Measurements from ENCODE around the gene TPST1.
"Not testable (repeated sequence)": the region's sequence is repeated elsewhere in the genome, so short reads cannot be mapped to it uniquely, and the experiment has no call there.

The TPST1 gene

DNA sequence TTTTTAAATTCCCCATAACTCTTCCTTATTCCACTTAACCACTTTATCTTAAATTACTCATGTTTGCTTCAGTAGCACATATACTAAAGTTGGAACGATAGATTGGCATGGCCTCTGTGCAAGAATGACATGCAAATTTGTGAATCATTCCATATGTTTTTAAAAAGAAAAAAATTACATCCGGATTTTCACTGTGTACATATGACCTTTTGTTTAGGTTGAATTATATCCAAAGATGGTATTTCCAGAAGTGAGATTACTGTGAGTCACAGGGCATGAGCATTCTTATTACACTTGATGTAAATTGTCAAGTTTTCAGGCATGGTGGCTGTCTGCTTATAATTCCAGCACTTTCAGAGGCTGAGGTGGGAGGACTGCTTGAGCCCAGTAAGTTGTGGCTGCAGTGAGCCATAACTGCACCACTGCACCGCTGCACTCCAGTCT, 190.0 kb downstream of the TPST1 start:
- DNase-seq: peak; percentile 66

DNA sequence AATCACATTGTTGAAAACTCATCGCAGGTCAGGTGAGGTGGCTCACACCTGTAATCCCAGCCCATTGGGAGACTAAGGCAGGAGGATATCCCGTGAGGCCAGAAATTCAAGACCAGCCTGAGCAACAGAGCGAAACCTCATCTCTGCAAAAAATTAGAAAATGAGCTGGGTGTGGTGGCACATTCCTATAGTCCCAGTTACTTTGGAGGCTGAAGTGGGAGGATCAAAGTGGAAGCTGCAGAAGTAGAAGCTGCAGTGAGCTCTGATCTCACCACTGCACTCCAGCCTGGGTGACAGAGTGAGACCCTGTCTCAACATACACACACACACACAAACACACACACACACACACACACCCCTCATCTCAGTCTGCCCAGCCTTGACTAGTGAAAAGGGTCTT, 190.9 kb downstream of the TPST1 start:
- not testable (repeated sequence) for DNase-seq

DNA sequence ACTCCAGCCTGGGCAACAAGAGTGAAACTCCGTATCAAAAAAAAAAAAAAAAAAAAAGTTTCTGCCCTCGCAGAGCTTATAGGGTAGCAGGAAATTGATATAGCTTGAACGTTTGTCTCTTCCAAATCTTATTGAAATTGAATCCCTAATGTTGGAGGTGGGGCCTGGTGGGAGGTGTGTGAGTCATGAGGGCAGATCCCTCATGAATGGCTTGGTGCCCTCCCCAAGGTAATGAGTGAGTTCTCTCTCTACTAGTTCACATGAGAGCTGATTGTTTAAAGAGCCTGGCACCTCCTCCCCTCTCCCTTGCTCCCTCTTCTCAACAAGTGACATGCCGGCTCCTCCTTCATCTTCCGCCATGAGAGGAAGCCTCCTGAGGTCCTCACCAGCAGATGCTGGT, 193.7 kb downstream of the TPST1 start:
- not testable (repeated sequence) for DNase-seq

DNA sequence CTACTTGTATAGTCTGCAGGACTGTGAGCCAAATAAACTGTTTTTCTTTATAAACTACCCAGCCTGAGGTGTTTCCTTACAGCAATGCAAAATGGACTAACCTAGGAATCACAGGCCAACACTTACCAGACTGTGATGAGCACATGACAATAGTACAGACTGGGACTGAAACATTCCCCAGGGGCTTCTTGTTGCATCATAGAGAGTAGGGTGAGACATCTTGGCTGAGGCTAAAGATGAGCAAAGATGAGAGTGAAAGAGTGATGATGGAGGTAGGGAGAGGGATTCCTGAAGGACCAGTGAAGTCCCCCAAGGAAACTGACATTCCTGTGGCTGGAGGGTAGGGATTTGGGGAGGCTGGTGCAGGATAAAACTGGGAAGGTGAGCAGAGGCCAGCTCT, 194.4 kb downstream of the TPST1 start:
- DNase-seq: no peak

DNA sequence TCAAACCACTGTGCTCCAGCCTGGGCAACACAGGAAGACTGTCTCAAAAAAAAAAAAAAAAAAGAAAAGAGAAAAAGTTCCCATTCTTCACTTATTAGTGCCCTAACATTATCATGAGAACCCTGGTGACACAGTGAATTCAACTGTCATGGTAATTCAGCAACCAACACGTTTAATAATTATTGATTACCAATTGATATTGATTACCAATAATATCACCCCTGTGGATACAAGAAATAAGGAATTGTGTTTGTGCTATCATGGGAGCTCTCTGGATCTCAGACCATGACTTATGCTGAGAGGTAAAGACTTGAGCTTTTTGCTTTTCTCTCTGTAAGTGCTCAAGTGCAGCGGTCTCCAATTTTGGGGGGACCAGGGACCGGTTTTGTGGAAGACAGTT, 195.3 kb downstream of the TPST1 start:
- DNase-seq: no peak

DNA sequence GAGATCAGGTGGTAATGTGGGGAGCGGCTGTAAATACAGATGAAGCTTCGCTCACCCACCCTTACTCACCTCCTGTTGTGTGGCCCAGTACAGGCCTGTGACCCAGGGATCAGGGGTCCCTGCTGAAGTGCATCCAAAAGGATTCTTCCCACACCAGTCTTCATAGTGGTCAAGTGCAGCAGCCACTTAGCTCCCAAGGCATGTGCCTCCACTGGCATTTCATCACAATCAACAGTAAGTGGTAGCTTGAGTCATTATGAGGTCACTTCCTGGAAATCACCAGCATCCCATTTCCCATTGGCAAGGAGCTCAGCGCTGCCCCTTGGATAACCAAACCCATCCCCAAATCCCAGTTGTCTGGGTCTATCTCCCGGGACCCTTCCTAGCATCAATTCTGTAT, 196.0 kb downstream of the TPST1 start:
- peak; percentile 21 for DNase-seq

DNA sequence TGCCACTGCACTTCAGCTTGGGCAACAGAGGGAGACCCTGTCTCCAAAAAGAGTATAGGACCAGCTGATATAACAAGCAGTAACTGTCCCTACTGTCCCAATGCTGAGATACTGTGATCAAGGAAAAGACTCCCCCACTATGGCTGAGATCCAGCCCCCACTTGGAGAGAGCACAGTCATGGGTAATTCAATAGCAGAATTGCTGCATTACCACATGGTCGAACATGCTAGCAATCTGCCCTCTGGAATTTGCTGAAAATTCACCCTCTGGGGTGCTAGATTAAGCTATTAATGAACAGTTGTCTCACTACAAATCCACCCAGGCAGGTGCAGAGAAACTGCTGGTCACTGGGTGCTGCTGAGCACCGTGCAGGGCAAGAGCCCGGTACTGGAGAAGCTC, 196.8 kb downstream of the TPST1 start:
- not testable (repeated sequence) for DNase-seq

DNA sequence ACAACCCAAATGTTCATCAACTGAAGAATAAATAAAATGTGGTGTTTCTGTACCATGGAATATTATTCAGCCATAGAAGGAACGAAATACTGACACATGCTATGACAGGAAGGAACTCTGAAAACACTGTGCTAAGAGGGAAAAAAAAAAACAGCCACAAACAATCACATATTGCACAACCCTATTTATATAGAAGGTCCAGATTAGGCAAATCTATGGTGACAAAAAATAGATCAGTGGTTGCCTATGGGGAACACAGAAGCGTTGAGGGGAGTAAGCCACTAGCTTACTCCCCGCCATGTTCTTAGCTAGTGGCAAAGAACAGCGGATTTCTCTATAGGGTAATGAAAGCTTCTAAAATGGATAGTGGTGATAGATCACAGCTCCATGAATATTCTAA, 198.4 kb downstream of the TPST1 start:
- no peak for DNase-seq

DNA sequence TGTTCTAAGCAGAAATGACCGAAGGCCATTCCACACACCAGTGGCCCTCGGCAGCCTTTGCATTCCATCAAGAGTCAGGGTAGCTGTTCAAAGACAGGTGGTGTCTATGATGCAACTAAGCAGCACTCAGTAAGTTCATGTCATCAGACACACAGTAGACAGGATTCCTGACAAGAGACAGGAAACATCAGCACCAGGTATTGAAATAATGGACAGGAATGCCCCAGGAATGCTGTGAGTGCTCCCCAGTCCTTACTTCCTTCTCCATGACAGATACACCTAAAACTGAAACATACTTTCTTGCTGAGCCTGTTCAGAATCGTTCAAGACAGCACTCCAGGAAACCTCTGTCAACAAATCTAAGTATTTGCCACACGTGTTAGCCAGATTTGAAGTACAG, 204.4 kb downstream of the TPST1 start:
- DNase-seq: no peak
